GM21390 (cell line): ENCODE measurements around the gene PGLYRP4.

Experiments used
- ATAC-seq: cut with Tn5 transposase; IDR thresholded peaks from one replicate; pipeline ENCODE4 v1.9.1; 2021; ENCODE audit not compliant: unreplicated experiment

The PGLYRP4 gene, protein sequence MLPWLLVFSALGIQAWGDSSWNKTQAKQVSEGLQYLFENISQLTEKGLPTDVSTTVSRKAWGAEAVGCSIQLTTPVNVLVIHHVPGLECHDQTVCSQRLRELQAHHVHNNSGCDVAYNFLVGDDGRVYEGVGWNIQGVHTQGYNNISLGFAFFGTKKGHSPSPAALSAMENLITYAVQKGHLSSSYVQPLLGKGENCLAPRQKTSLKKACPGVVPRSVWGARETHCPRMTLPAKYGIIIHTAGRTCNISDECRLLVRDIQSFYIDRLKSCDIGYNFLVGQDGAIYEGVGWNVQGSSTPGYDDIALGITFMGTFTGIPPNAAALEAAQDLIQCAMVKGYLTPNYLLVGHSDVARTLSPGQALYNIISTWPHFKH

DNA sequence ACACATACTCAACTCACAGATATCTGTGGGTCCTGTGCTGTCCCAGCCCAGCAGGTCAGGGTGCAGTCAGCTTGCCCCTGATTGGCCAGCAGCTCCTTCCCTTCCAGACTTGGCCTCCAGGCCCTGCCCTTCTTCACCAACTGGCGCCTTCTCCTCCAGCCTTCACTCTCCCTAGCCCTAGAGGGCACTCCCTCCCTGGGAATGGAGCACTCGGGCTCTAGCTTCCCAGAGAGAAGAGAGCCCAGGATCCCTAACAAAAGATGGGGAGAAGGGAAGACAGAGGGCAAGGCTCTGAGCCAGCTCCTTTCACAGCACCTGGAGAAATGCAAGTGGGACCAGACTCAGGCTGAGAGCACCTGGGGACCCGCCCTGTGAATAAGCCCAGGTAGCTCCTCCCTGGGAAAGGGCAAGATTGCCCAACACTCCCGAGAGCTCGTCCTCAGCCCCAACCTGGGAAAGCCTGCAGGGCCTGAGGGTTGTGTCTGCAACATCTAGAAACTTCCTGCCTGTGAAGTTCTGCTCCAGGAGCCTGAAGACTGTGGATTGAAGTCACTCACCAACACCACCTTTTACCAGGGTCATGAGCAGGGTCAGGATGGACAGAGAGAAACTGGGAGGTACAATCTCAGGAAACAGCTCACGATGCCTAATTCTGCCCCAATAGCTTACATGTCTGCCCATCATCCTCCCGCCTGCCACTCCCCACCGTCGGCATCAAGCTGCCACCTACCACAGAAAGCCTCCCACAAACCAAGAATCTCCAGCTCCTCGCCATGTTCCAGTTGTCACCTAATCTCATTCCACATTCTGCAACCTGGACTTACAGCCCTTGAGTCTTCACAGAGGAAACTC is at the start of gene PGLYRP4:
PGLYRP4 (minus strand) TSS at position 331 of the 852 bp plus-strand sequence. CDS start 909 bp downstream, outside the sequence.
- ATAC-seq, result no peak

DNA sequence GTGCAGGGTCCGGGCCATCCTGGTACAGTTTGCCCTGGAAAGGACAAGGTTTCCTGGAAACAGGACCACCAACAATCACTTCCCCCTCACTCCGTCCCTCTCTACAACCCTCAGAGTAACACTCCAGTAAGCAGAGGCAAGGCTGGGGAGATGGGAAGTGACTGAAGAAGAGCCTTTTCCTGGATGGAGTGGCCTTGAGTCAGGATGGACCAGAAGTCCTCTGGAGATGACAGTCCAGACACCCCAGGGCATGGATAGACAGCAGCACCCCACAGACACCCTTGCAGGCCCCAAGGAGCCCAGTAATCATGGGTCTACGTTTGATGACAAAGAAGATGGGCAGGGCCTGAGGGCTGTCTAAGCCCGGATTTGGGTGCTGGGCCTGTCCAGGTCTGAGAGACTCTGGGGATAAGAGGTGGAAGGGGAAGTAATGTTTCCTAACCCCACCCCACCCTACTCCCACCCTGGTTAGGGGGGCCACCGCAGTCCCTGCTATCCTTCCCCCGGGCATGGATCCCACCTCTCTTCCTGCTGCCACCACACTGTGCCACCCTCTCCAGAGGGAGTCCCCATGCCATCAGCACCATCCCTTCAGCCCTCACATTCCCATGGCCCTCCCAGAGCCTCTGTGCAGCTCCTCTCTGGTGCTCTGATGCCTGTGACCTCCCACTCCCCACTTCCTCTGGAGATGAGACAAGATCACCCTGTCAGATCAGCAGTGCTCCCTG is 49.4 kb upstream of the PGLYRP4 start:
- no peak for ATAC-seq

DNA sequence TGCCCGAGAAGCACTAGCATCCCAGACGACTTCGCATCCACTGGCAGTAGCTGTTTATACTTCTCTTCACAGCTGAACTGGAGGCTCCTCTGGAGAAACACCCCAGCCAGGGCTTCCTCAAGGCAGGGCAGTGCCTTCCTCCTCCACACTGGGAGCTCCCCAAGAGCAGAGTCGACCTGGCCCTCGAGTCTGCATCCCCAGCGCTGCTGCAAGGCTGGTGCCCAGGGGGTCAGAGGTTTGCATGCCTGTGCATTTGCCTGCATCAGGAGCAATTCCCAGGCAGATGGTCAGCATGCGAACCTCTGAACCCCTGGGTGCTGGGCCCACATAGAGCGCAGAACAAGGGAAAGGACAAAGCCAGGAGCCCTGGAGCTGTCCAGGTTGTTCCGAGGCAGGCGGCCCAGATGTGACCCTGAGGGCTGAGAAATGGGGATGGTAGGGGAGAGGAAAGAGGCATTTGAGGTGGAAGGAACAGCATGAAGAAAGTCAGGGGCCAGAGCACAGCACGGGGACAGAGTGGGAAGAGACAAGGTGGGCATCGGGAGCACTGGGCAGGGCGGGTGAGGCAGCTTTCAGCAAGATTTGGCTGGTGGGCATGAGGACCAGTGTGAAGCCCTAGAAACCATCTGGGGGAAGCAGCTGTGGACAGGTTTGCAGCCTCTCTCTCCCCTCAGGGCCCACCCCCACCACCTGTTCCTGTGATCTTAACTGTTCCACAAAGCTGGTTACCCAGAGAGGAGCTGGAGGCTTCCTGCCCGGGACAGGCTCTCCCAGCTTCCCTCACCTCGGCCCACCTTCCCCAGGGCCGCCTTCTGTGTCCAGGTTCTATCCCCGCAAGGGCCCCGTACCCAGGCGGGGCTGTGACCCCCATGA is 48.6 kb upstream of the PGLYRP4 start:
- ATAC-seq, result no peak

DNA sequence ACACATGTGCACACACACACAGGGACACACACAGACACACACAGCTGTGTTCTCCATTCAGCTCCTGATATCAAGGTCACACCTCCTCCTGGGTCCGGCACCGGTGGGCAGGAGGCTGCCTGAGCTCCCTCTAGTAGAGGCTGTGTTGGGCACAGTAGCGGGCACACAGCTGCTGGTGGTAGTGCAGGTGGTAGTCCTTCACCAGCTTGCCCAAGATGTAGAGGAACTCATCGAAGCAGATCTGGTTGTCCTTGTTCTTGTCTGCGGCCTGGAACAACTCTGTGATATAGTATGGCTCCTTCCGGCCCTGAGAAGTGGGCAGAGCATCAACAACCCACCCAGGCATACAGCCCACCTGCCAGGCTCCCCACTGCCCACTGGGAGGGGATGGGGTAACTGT is 47.8 kb upstream of the PGLYRP4 start:
- ATAC-seq, result no peak

DNA sequence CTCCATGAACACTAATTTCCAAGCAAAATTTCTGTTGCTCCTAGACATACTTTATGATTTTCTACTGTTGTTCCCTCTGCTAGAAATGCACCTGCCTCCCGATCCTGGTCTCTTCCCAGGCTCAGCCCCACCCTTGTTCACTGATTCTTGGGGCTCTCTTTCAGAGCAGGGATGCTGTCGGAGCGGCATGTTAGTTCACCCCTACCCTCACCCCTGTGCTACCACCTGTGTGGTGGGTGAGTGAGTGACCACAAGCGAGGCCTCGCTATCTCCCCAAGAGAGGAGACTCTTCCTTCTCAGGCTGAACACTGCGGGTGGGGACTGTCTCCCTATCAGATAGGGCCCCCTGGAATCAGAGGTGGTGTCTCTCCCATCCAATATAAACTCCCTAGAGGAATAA is 47.1 kb upstream of the PGLYRP4 start:
- no peak for ATAC-seq

DNA sequence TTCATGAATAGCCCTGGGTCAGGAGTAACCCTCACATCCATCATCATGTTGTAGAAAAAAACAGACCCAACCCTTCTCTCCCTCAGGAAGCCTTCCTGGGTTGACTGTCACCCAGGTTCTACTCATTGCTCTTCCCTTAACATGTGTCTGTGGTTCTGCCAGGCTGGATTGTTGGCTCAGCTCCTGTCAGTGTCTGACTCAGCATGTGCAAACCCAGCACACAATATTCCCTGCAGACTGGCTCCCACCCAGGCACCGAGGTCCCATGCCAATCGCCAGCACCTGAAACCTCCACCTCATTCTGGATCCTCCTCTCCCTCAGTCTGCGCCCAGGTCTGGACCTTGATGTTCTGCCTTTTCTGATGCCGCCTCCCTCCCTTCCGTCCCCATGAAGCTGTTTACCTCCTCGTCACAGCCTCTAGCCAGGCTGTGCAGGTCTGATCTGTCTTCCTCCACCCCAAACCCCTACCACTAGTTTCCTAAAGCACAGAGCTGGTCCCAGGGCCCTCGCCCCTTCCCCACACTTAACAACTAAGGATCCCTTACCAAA is 46.6 kb upstream of the PGLYRP4 start:
- no peak for ATAC-seq

DNA sequence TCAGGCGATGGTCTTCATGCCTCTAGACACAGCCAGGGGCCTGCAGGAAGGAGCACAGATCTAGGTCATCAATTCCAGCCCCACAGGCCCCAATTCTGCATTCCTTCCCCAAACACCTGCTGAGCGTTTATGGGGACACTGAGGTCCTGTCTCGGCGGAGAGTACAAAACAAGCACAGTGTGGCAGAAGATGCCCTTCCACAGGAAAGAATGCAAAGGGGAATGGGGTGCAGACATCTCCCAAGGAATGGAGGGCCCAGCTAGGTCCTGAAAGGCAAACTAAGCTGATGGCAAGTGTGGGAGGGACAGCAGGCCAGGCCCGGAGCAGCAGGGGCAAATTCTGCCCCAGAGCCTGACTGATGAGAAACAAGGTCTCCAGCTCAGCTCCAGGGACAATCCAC is 45.8 kb upstream of the PGLYRP4 start:
- no peak for ATAC-seq

DNA sequence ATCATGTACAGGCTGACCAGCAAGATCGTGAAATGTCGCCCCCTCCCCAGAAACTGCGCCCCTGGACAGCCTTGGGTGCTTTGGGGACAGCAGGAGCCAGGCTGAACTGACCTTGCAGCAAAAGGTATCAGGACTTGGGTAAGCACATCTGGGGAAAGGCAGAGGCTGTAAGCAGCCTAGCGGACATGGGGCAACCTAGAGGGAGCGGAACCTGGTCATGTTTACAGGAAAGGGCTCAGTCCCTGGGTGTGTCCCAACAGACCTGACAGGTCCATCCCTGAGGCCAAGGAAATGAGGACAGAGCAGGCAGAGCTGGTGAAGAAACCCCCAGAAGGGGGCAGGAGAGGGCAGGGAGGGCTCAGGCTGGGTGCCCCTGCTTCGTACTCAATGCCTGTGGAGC is 45.3 kb upstream of the PGLYRP4 start:
- no peak for ATAC-seq

DNA sequence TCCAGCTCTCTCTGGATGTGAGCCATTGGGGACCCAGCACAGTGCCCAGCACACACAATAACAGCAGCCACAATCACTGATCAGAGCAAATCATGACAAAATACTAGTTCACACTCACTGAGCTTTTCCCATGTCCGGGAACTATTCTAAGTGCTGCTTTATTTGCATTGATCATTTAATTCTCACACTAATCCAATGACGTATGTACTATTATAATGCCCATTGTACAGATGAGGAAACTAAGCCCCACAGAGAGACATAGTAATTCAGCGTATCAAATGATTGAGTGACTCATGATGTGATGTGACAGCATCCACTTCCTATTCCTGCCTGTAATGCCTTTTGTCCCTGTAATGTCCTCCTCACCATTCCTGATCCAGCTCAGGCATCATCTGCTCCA is 44.2 kb upstream of the PGLYRP4 start:
- no peak for ATAC-seq

DNA sequence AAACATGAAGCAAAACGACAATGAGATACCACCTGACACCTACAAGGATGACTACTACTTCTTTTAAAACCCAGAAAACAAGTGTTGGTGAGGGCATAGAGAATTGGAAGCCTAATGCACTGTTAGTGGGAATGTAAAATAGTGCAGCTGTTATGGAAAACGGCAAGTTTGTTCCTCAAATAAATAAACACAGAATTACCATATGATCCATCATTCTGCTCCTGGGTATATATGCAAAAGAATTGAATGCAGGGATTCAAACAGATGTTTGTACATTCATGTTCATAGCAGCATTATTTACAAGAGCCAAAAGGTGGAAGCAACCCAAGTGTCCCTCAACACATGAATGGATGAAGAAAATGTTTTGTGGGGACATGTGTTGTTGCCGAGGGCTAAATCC is 43.6 kb upstream of the PGLYRP4 start:
- ATAC-seq, result no peak

DNA sequence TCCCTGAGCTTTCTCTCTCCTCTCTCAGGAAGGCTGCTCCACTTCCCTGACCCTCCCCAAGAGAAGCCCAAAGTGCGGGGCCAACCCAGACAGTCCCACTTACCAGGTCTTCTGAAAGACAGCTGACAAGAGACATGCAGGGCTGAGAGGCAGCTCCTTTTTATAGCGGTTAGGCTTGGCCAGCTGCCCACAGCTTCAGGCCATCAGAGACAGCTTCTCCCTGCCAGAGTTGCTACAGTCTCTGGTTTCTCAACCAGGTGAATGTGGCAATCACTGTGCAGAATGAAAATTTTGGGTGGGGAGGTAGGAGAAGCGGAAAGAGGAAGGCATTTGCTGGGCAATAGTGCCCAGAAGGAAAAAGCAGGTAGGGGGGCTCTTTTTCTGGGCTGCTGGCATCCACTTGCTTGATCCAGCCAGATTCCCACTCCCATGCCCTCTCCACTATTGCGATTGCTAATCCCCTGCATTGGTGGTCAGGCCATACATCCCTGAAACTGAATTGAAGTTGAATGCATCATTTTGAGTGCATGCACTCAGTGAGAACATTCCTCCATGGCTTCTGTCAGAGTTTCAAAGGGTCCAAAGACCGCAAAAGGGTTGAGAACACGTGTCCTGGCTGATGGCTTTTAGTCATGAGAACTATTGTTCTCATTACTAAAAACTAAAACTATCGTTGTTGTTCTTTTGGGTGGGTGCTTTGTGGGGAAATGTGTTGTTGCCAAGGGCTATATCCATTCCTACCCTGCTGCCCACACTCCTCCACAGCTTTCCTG is 42.5 kb upstream of the PGLYRP4 start, which contains the start of gene S100A8:
S100A8 (minus strand) TSS at position 136 of the 773 bp plus-strand sequence. CDS start 538 bp downstream, outside the sequence.
- ATAC-seq, result no peak

DNA sequence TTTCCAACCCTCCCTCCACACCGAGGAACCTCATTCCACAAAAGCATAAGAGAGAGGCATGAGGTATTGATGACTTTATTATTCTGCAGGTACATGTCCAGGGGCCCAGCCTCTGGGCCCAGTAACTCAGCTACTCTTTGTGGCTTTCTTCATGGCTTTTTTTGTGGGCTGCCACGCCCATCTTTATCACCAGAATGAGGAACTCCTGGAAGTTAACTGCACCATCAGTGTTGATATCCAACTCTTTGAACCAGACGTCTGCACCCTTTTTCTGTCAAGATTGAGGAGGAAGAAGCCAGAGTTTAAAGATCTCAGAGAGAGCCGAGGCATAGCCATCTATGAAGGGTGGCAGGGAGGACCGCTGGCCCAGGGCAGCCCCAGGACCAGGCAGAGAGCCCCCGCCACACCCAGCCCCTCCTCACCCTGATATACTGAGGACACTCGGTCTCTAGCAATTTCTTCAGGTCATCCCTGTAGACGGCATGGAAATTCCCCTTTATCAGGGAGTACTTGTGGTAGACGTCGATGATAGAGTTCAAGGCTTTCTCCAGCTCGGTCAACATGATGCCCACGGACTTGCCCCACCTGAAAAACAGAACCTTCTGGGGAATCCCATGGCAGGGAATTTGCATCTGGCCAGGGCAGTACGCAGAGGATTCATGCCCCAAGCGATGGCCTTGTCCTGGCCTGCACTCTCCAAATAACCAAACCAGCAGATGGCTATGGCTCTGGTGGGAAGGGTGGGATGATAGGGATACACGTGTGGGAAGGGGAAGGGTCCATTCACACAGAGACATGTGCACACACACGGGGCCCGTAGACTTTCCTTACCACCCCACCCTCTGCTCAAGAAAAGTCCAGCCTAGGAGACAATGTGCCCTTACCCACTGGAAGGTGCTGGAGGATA is 41.6 kb upstream of the PGLYRP4 start:
- no peak for ATAC-seq

DNA sequence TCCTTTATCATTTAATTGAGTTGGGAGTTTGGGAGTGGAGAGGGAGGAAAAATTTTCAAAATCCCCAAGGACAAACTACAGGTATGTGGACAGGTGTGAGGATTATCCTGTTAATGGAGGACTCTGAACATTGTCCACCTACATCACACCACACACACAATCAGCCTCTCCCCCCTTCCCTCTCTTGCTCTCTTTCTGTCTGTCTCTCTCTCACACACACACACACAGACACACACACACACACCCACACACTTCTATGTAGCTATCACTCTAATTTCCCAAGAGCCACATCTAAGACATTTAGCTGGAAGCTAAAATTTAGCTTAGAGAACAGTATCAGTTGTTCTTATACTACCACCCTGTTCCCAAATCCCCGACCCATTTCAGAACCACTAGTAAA is 40.8 kb upstream of the PGLYRP4 start:
- ATAC-seq, result no peak

DNA sequence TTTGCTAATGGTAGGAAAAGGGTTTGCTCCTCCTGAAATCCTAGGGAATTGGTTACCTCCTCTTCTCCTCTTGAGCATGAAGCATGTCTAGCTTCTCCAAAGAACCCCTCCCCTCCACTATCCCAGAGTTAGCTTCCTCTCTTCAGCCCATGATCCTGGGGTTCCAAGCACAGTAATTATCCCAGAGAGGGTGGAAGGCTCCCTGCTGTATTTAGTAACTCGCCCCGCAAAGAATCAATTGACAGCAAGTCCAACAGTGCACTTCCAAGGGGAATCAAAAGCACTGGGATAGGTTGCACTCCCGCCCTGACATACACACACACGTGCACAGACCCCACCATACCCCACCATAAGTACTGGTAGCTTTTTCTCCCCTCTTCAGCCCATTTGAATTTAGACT is 39.1 kb upstream of the PGLYRP4 start:
- ATAC-seq, result no peak

DNA sequence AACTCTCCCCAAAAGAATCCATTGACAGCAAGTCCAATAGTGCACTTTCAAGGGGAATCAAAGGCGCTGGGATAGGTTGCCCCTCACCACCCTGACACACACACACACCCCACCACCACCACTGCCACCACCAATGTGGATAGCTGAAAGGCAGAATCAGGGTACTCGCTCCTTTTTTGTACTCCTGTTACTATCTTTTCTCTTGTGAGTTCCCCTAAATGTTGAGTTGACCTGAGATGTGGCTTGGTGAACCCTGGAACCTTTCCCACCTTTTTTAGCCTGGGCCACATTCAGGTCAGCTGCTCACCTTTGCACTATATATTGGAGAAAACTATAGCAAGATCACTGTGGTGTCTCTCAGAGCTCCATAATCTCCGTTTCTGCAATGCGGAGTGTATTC is 38.4 kb upstream of the PGLYRP4 start:
- ATAC-seq, result no peak

DNA sequence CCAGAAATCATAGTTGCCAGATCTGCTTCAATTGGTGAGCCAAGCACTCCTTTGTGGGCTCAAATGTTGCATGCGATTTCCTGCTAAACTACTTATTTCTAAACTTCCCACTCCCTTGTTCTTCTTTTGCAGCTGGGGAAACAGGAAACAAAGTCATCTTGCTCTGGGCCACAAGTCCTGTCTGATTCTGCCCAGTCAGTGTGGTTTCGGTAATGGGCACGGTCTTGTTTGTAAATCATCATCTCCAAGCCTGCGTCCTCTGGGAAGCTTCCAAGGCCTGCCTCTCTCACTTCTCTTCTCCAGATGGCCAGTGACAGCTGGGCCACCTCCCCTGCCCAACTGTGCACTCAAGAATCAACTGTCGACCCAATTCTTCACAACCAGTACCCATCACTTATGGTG is 37.9 kb upstream of the PGLYRP4 start:
- ATAC-seq, result no peak

DNA sequence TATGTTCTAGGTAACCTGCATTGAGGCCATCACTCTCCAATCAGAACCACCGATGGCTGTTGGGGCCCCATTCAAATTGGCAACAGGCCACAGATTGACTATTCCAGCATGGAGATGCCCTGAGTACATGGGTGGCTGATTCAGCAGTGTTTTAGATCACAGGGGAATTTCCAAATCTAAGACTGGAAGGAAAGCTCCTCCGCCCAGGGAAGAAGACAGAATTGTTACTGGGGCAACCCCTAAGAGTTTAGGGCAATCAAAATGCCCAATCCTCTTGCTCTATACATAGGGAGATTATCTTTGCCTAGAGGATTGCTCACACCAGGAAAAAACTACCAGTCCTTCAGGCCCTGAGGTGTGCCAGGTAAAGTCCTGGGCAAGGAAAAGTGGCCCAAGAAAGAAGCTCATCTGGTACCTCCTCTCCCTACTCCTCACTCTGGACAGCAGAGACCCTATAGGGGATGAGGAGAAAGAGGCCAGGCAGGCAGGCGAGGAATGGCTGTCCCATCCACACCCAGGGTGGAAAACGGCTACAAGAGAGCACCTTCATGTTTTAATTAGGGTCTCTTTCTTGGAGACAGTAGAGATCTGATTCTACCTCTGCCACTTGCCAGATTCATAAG is 36.4 kb upstream of the PGLYRP4 start:
- no peak for ATAC-seq

DNA sequence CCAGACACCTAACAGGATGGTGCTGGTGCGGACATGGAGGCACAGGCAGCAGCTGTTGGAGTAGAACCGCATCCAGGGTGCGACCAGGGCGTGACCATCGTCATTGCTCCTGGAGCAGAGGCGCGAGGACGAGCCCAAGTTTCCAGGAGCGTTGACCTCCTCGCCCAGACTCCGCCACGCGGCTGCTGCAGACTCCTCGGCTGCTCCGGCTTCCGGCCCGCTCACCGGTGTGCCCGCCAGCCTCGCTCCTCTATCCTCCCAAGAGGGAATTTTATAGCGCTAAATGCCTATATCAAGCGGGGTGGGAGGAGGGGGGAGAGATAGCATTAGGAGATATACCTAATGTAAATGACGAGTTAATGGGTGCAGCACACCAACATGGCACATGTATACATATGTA is 32.1 kb upstream of the PGLYRP4 start:
- ATAC-seq, result no peak
